Measurements from ENCODE around the gene PPP1R18. TPM values are rescaled to one million over a fixed set of nuclear protein-coding genes. Genes with fewer than 3 reads are reported as not detected.

The PPP1R18 gene
- total RNA-seq, 4 donors from 2014 or later: 4.7 to 52.8 (median 9.0) TPM

DNA sequence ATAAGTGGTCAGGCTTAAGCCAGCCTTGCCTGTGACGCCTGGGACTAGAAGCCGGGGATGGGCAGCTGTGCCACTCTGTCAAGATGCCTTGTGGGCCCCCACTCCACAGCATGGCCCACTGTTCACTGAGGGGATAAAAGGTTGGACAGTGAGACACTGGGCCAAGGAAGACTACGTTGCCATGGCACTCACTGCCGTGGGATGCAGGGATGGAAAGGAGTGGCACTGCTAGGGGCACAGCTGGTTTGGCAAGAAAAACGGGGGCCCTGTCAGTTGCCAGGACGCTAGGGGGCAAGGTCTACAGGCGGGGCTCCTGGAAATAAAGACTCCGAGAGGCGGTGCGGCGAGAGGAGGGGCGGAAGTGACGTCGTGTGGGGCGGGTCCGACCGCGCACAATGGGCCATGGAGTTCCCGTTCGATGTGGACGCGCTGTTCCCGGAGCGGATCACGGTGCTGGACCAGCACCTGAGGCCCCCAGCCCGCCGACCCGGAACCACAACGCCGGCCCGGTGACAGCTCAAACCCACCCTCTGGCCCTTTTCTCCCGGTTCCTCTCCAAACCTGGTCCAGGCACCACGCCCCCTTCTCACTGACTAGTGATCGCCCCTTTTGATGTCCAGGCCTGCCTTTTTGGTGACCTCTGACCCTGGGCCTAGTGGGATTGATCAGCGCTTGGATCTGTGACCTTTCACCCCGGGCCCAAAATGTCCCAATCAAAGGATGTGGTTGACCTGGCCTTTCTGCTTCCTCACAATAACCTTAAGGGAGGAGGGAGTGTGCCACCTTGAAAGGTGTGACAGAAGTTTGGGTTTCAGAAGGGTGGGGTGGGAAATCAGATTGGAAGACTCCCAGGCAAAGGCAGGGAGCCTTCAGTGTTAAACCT is 59.7 kb downstream of the PPP1R18 start, which contains the start of gene ATAT1:
TSS of gene ATAT1 (plus strand) at position 391 of the 883 bp plus-strand sequence.
- TF ChIP-seq, protein P1, sequence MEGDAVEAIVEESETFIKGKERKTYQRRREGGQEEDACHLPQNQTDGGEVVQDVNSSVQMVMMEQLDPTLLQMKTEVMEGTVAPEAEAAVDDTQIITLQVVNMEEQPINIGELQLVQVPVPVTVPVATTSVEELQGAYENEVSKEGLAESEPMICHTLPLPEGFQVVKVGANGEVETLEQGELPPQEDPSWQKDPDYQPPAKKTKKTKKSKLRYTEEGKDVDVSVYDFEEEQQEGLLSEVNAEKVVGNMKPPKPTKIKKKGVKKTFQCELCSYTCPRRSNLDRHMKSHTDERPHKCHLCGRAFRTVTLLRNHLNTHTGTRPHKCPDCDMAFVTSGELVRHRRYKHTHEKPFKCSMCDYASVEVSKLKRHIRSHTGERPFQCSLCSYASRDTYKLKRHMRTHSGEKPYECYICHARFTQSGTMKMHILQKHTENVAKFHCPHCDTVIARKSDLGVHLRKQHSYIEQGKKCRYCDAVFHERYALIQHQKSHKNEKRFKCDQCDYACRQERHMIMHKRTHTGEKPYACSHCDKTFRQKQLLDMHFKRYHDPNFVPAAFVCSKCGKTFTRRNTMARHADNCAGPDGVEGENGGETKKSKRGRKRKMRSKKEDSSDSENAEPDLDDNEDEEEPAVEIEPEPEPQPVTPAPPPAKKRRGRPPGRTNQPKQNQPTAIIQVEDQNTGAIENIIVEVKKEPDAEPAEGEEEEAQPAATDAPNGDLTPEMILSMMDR (IDR thresholded peaks at IDR 0.05): peak; percentile 32 to 56 (median 44)
- peak; percentile 63 to 79 for TF ChIP-seq POLR2A (IDR thresholded peaks at IDR 0.05)
- H3K9me3 ChIP-seq: no peaks in the 10 kb centered on the region
- H3K36me3 ChIP-seq: peaks cover 0 to 70% (median 0%) of the 10 kb centered on the region in 3 donors
- H3K27ac ChIP-seq: peak within 1 kb of the TSS; percentile 83 to 93 (median 89)
- no peaks in the 10 kb centered on the region for H3K27me3 ChIP-seq
- peaks cover 0 to 12% (median 1%) of the 10 kb centered on the region in 4 donors for H3K4me1 ChIP-seq
- DNase-seq: peak; percentile 90 to 97 (median 96)
- peak within 1 kb of the TSS; percentile 53 to 70 (median 62) for H3K4me3 ChIP-seq

Small RNA genes lying within 50 kb of the gene (small RNA-seq; reads per million reads assigned to genes)
- gene RF00019: 0 reads per million in 2 donors

Other genes starting within 250 kb of the PPP1R18 start
- gene HLA-E, start 197.1 kb downstream of the PPP1R18 start, total RNA-seq: 100 to 1,000 TPM; 313 to 404 (median 383) TPM
- 10 to 100 TPM; 26.6 to 40.4 (median 33.8) TPM for gene GNL1, start 130.2 kb downstream of the PPP1R18 start, total RNA-seq
- 1 to 10 TPM; 1.7 to 9.0 (median 4.8) TPM for gene PRR3, start 129.3 kb downstream of the PPP1R18 start, total RNA-seq
- 100 to 1,000 TPM in 1 of 4 donors, 10 to 100 TPM in 3; 38.6 to 328 (median 45.2) TPM for gene ABCF1, start 115.2 kb downstream of the PPP1R18 start, total RNA-seq
- gene PPP1R10, start 69.4 kb downstream of the PPP1R18 start, total RNA-seq: 10 to 100 TPM; 47.6 to 74.0 (median 61.3) TPM
- 10 to 100 TPM; 35.3 to 59.8 (median 42.5) TPM for gene MRPS18B, start 68.8 kb downstream of the PPP1R18 start, total RNA-seq
- 10 to 100 TPM in 2 of 4 donors, 1 to 10 TPM in 2; 8.2 to 25.2 (median 15.1) TPM for gene ATAT1, start 59.8 kb downstream of the PPP1R18 start, total RNA-seq
- gene C6orf136, start 39.5 kb downstream of the PPP1R18 start, total RNA-seq: 100 to 1,000 TPM in 2 of 4 donors, 10 to 100 TPM in 2; 35.5 to 111 (median 83.8) TPM
- gene DHX16, start 13.6 kb downstream of the PPP1R18 start, total RNA-seq: 10 to 100 TPM; 39.6 to 68.1 (median 58.2) TPM
- gene NRM, start 4.3 kb upstream of the PPP1R18 start, total RNA-seq: 1 to 10 TPM in 2 of 4 donors, not detected in 2; 2.0 to 2.7 TPM
- 10 to 100 TPM in 3 of 4 donors, 1 to 10 TPM in 1; 7.5 to 51.2 (median 19.4) TPM for gene MDC1, start 30.6 kb upstream of the PPP1R18 start, total RNA-seq
- 100 to 1,000 TPM in 1 of 4 donors, 10 to 100 TPM in 3; 69.9 to 188 (median 95.6) TPM for gene TUBB, start 33.7 kb upstream of the PPP1R18 start, total RNA-seq
- gene FLOT1, start 56.0 kb upstream of the PPP1R18 start, total RNA-seq: 100 to 1,000 TPM in 2 of 4 donors, 10 to 100 TPM in 2; 74.1 to 151 (median 100) TPM
- gene IER3, start 57.9 kb upstream of the PPP1R18 start, total RNA-seq: 10 to 100 TPM in 3 of 4 donors, 1 to 10 TPM in 1; 6.7 to 16.4 (median 13.2) TPM
- 100 to 1,000 TPM in 3 of 4 donors, 10 to 100 TPM in 1; 70.1 to 166 (median 143) TPM for gene DDR1, start 197.9 kb upstream of the PPP1R18 start, total RNA-seq
- gene GTF2H4, start 221.6 kb upstream of the PPP1R18 start, total RNA-seq: 10 to 100 TPM; 10.7 to 21.3 (median 17.0) TPM
- 10 to 100 TPM; 24.2 to 40.0 (median 31.1) TPM for gene VARS2, start 227.6 kb upstream of the PPP1R18 start, total RNA-seq
- not detected for gene SFTA2, start 245.5 kb upstream of the PPP1R18 start, total RNA-seq